Stimulated activated CD4-positive, alpha-beta T cell treated with anti-CD3 and anti-CD28 coated beads, TNF-alpha, amount 100 ng/mL, for 1 hour (primary cell): ENCODE results near the gene RNF2.
"Not testable (repeated sequence)": the region's sequence is repeated elsewhere in the genome, so short reads cannot be mapped to it uniquely, and the experiment has no call there.

Experiments used
- DNase-seq, 3 donors: peaks; one replicate each; pipeline ENCODE4 v3.0.0-alpha.2; 2020; ENCODE audit warnings: low read depth in 3 of 3, low spot score in 1 of 3

RNF2 gene

DNA sequence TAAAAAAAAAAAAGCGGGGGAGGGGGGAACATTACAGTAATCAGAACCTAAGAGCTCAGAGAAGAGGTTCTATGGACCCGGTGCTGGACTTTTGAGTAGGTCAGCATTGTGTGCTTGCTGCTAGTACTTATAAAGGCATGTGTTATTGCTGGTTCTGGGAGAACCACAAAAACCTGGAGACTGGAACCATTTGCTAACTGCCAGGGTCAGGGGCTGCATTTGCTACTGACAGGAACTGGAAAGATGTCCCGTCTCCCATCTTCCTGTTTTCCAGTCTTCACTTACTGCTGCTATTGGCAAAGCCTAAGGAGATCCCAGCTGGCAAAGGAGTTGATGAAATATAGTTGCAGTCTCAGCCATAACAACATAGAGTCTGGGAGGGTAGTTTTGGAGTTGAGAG is 4.3 kb downstream of the RNF2 start:
- DNase-seq = no peak

DNA sequence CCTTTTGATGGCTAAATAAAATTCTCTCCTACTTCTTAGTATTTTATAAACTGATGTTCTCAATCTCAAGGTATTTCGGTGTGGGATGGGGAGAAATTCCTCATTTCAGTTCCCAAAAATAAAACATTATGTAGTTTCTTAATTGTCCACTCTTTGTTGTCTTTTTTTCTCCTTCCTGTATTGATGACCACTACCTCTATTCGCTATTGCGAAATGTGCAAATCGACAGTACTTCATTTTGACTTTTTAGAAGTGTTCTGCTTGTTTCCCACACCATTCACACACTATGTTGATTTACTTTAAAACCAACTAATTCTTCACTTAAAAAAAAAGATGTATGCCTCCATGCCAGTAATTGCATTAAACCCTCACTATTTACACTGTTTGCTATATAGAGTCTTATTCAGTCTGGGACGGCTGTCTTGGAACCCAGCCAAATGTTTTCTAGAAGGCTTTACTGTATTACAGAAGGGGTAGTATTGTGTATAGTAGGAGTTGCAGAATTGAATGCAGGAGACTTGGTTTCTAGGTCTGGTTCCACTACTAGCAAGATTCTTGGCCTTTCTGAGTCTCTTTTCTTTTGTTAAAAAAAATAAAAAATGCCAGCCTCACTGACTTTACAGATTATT is 5.6 kb downstream of the RNF2 start:
- DNase-seq = no peak

DNA sequence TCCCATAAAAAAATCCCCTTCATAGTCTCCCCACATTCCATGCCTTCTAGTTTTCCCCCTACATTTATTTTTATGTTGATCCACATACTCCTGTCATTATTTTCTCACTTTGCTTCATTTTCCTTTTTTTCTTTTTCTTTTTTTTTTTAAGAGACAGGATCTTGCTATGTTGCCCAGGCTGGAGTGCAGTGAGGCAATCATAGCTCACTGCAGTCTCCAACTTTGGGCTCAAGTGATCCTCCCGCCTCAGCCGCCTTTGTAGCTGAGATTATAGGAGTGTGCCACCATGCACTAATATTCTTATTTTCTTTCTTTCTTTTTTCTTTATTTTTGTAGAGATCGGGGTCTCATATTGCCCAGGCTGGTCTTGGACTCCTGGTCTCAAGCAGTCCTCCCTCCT is 7.8 kb downstream of the RNF2 start:
- no peak for DNase-seq

DNA sequence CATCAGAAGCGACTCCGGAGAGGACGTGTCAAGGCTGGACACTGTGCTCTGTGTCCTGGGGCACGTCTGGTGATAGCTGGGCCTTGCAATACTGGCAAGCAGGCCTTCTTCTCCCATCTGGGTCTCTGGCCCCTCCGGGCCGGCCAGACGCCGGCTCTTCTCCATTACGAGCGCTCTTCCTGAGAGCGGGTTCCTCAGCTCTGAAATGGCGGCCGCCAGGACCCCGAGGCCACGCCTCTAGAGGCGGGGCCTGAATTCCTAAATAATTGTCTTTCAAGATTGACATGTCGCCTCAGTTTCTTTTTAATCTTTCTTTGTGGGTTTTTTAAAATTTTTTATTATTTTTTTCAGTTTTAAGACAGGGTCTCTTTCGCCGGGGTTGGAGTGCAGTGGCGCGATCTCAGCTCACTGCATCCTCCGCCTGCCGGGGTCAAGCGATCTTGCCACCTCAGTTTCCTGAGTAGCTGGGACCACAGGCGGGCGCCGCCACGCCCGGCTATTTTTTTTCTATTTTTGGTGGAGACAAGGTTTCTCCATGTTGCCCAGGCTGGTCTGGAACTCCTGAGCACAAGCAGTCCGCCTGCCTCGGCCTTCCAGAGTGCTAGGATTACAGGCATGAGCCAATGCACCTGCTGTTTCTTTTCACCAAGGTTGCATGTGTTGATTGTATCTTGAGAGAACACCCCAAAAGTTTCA is 9.2 kb downstream of the RNF2 start:
- DNase-seq = no peak

DNA sequence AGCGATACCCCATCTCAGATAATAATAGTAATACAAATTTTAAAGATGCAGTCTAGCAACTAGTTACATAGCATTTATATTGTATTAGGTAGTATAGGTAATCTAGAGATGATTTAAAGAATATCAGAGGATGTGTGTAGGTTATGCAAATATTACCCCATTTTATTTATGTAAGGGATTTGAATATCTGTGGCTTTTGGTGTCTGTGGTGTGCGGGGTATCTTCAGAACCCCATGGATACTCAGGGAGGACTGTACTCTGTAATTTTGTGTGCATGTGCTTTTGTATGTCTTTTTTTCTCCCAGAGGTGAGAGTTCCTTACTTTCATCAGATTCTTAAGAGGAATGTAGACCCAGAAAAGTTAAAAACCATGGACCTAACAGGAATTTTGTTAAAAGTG is 12.8 kb downstream of the RNF2 start:
- DNase-seq = no peak

DNA sequence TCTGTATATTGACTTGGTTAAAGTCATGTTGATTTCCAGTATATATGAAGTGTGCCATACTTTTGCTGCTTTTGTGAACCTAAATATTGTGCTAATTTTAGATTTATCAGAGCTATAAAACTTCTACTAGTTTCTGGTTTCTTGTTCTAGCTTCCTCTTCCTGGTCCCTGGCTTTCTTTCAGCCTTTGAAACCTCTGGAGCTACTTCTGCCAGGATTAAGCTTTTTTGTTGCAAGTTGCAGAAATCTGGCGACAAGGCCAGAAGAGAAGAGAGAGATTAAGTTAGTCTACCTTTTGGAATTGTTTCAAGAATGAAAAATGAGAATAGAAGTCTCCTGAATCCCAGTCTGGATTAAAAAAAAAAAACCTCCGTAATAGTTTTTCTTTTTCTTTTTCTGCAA is 13.5 kb downstream of the RNF2 start:
- DNase-seq = no peak

DNA sequence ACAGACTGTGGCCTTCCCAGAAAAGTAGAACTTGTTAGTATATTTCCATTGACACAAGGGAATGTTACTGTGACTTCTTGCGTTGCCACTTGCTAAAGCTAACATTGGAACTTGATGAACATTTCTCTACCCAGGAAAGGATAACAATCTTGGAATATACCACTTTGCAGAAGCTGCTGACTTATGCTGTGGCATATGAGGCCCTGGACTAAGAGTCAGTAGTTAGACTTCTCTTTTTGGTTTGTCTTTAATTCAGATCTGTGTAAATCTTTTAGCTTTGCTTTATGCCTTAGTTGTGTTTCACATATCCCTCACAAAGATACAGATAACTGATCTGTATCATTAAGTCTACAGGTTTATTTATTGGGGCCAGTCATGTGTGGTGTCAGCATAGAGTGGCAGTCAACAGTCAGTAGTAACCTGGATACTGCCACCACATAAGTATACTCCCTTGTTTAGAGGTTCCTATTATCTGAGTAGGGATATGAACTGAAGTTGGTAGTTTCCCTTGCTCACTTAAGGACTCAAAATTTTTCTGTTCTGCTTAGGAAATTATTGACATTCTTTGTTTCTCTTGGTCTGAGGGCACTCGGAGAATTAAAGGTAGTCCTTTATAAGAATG is 14.7 kb downstream of the RNF2 start:
- no peak for DNase-seq

DNA sequence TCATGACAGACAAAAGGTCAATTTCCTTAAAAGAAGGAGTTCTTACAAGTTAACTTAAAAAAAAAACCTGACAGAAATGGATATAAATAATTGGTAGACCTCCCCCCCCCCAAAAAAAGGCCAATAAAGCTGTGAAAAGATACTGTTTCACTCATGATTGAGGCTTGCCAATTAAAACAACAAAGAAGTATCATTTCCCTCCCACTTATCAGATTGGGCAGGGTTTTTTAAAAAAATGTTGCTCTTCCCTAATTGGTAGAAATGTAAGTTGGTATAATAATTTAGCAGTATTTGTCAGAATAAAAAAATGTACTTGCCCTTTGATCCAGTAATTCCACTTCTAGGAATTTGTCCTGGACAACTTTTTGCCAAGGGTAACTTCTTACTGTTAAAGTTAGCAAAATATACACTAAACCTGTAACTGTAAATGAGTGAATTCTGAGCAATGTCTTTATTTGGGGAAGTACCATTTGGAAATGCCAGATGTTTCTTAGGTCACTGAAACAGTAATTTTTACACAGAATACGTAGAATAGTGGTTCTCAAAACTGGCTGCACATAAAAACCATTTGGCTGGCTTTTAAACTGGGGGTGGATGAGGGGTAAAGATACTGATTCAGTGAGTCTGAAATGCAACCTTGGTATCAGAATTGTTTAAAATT is 17.5 kb downstream of the RNF2 start:
- no peak for DNase-seq

DNA sequence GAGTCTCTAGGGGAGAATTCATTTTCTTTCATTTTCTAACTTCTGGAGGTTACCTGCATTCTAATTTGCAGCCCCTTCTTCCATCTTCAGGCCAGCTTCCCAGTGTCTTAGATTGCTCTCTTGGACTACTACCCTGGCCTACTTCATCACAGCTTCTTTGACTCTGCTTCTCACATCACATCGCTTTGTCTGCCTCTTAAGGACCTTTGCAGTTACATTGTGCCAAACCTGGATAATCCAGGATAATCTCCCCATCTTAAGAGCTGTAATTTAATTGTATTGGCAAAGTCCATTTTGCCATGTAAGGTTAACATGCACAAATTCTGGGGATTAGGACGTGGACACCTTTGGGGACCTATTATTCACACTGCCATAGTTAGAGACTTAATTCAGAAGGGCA is 18.4 kb downstream of the RNF2 start:
- no peak for DNase-seq

DNA sequence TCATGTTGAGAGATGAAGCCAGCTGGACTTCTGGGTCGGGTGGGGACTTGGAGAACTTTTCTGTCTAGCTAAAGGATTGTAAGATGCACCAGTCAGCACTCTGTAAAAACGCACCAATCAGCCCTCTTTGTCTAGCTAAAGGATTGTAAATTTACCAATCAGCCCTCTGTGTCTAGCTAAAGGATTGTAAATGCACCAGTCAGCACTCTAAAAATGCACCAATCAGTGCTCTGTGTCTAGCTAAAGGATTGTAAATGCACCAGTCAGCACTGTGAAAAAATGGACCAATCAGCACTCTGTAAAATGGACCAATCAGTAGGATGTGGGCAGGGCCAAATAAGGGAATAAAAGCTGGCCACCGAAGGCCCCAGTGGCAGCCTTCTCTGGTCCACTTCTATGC is 19.6 kb downstream of the RNF2 start:
- not testable (repeated sequence) for DNase-seq

DNA sequence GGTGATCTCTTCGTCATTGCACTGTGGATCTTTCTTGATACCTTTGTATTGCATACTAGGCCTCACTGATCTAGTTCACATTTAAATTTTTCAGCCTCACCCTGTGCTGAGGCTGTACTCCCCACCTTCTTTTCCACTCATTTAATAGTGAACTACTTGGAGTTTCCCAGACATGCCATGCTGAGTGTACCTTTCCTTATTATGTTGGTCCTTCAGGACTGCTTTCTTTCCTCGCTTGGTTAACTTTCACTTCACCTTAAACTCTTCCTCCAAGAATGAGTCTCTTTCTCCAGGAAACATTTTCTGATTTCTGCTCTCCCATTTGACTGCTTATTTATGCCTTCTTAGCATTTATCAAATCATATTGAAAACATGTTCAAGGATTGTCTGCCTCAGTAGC is 20.8 kb downstream of the RNF2 start:
- DNase-seq = no peak

DNA sequence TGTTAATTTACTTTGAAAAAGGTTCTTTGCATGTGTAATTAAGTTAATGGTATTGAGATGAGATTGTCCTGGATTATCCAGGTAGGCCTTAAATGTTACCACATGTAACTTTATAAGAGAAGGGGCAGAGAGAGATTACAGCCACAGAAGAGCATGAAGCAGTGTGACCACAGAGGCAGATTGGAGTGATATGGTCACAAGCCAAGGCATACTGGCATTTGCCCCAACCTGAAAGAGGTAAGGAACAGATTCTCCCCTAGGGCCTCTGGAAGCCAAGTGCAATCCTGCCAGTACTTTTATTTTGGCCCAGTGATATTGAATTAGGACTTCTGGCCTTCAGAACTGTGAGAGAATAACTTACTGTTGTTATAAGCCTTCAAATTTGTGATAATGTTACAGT is 23.0 kb downstream of the RNF2 start:
- no peak for DNase-seq

DNA sequence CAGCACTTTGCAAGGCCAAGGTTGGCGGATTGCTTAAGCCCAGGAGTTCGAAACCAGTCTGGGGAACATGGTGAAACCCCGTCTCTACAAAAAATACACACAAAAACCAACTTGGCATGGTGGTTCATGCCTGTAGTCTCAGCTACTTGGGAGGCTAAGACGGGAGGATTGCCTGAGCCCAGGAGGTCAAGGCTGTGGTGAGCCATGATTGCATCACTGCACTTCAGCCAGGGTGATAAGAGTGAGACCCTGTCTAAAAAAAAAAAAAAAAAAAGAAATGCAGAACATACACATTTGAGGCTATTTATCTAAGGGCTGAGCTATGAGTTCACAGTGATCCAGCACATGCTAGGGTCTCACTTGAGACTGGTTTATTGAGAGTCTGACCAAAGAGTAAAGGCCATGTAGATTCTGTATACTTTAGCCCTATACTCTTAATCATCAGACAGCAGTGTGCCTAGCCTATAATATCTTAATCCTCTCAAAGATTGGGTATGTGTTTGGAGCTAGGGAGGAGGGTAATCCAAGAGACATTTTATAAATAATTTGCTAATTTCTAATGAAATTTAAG is 23.9 kb downstream of the RNF2 start:
- no peak for DNase-seq

DNA sequence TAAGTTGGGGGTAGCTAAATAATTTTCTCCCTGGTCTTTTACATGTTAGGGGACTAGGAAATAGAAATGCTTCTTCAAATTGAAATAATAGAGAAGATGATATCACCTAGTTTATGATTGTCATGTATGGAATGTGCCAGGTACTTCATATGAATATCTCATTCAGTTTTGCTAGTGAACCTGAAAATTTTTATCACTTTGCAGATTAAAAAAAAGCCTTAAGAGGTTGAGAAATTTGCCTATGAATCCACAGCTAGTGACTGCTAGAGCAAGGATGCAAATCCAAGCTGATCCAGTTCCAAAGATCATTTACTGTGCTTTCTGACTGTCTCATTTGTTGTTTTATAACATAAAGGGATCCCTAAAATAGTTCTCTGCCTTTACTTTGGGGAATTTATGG is 24.7 kb downstream of the RNF2 start:
- DNase-seq = no peak

DNA sequence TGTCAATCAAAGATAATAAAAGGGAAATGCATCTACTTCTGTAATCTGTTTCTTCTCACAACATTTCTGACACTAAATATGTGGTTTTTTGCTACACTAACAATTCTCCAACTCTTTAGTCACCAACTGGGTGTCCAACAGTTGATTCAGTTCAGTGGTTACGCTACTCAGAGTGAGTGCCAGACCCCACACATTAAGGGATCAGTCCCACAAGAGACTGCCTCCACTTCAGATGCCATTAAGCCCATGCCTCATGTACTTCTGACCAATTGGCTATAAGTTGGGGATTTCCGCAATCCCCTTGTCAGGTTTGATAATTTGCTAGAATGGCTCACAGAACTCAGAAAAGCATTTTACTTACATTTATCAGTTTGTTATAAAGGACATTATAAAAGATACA is 28.4 kb downstream of the RNF2 start:
- no peak for DNase-seq

DNA sequence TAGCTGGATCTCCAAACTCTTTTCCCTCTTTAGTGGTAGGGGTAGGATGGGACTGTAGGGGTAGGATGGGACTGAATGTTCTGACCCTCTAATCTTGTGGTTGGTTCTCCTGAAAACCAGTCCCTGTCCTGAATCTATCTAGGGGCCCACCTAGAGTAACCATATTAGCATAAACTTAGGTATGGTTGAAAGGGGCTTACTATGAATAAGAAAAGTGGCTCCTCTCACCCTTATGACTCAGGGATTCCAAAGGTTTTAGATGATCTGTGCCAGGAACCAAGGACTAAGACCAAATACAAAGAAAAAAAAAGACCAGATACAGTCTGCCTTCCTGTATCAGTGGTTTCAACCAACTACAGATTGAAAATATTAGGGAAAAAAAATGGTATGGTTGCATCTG is 28.9 kb downstream of the RNF2 start:
- DNase-seq = no peak

DNA sequence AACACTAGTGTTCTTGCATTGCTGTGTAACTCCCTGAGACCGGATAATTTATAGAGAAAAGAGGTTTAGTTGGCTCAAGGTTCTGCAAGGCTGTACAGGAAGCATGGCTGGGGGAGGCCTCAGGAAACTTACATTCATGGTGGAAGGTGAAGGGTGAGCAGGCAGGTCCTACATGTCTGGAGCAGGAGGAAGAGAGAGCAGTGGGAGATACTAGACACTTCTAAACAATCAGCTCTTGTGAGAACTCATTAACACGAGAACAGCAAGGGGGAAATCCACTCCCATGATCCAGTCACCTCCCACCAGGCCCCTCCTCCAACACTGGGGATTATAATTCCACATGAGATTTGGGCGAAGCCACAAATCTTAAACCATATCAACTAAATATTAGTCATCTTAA is 30.1 kb downstream of the RNF2 start:
- no peak for DNase-seq

DNA sequence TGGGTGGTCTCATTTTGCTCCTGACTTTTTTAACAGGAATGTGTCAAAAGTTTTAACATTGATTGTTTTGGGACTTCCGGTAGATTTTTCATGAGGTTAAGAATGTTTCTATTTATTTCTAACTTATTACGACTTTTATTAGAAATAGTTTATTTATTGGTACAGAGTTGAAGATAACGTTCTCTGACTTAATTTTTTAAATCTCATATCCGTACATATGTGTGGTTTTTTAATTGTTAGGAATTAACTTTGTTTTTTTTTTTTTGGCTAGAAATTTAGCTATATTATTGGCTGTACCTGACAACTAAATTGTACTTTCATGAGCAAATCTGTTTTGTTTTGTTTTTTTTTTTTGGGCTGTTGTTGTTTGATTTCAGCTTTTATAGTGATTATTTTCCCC is 32.0 kb downstream of the RNF2 start:
- DNase-seq = no peak

DNA sequence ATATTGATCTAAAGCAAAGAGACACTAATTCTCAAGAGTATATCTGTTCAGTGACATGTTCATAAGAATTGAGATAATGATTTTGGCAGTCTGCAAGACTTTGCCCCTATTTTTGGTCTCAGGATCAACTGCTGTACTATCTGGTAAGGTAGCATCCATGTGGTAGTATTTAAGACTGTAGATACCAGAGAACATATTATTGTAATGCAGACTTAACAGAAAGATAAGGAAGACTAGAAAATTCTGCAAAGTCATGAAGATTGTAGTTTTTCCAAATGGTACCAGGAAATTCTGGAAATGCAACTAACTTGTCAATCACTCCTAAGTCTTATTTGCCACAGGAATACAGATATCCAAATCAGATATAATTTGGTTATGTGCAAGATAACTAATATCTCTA is 35.1 kb downstream of the RNF2 start:
- DNase-seq = no peak

DNA sequence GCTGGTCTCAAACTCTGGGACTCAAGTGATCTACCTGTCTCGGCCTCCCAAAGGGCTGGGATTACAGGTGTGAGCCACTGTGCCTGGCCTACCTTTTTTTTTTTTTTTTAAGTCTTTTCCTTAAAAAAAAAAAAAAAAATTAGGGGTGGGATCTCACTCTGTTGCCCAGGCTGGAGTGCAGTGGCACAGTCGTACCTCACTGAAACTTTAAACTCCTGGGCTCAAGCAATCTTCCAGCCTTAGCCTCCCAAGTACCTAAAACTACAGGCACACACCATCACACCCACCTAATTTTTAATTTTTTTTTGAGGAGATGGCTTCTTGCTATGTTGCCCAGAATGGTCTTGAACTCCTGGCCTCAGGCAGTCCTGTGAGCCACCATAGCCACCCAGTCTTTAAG is 38.5 kb downstream of the RNF2 start:
- DNase-seq = no peak

DNA sequence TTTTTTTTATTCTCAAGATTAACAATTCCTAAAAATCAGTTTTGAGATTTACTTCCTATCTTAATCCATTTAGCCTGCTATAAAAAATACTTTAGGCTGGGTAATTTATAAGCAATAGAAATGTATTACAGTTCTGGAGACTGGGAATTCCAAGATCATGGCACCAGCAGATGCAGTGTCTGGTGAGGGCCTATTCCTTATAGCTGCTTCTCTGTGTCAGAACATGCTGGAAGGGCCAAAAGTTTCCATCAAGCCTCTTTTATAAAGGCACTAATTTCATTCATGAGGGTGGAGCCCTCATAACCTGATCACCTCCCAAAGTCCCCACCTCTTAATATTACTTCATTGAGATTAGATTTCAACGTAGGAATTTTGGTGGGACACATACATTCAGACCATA is 41.7 kb downstream of the RNF2 start:
- no peak for DNase-seq

DNA sequence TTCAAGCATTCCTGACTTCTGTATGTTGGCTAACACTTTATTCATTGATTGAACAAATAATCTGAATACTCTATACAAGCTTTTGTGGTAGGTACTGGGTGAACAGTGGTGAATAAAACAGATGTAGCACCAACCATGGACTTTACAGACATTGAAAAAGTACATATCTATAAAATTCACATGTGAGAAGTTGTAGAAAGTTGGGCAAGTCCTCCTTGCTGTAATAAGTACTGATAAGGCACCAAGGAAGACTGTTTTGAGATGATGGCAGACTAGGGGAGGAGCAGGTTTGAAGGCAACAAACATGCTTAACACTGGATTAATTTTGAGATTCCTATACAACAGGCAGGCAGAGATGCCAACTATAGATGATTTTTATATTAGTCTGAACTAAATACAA is 42.4 kb downstream of the RNF2 start:
- no peak for DNase-seq
